ENCODE measurements around the gene SLC16A10. TPM values are rescaled to one million over a fixed set of nuclear protein-coding genes. Genes with fewer than 3 reads are reported as not detected.
"Not testable (repeated sequence)": the region's sequence is repeated elsewhere in the genome, so short reads cannot be mapped to it uniquely, and the experiment has no call there.

The SLC16A10 gene
- total RNA-seq, 3 donors from 2014 or later, result 1.3 to 5.4 (median 1.8) TPM

- Histone ChIP-seq H3K27me3 (no peaks in the 10 kb centered on the region), H3K27ac (no peak overlapping the region), H3K4me1 (no peaks in the 10 kb centered on the region), H3K9me3 (no peaks in the 10 kb centered on the region), H3K36me3 (no peaks in the 10 kb centered on the region), H3K4me3 (no peak overlapping the region)
- TF ChIP-seq, protein P1, sequence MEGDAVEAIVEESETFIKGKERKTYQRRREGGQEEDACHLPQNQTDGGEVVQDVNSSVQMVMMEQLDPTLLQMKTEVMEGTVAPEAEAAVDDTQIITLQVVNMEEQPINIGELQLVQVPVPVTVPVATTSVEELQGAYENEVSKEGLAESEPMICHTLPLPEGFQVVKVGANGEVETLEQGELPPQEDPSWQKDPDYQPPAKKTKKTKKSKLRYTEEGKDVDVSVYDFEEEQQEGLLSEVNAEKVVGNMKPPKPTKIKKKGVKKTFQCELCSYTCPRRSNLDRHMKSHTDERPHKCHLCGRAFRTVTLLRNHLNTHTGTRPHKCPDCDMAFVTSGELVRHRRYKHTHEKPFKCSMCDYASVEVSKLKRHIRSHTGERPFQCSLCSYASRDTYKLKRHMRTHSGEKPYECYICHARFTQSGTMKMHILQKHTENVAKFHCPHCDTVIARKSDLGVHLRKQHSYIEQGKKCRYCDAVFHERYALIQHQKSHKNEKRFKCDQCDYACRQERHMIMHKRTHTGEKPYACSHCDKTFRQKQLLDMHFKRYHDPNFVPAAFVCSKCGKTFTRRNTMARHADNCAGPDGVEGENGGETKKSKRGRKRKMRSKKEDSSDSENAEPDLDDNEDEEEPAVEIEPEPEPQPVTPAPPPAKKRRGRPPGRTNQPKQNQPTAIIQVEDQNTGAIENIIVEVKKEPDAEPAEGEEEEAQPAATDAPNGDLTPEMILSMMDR (IDR thresholded peaks at IDR 0.05), result no peak
- TF ChIP-seq POLR2AphosphoS5 (IDR thresholded peaks at IDR 0.05) (no peak), POLR2A (IDR thresholded peaks at IDR 0.05) (no peak)
- intact Hi-C loops (cut with DNase I; ENCODE audit: low total_unique reads), result no loop called here
- DNase-seq (ENCODE audit: low spot score in 2 of 2), result no peak
Measured at GRCh38 chr6:111254779-111255166, 167.5 kb downstream of the SLC16A10 start.

DNA sequence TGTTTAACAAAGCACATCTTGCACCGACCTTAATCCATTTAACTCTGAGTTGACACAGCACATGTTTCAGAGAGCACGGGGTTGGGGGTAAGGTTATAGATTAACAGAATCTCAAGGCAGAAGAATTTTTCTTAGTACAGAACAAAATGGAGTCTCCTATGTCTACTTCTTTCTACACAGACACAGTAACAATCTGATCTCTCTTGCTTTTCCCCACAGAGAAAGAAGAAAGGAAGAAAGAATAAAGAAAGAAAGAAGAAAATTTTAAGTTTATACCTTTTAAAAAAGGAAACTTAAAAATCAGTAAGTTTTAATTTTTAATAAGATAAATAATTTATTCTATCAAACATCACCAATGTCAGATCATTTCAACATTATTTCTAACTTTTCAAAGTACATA is 168.5 kb downstream of the SLC16A10 start:
- intact Hi-C loops (cut with DNase I; ENCODE audit: low total_unique reads); H3K9me3 ChIP-seq; H3K4me3 ChIP-seq; H3K4me1 ChIP-seq; H3K36me3 ChIP-seq; H3K27ac ChIP-seq; H3K27me3 ChIP-seq; DNase-seq (ENCODE audit: low spot score in 2 of 2): not testable (repeated sequence)

DNA sequence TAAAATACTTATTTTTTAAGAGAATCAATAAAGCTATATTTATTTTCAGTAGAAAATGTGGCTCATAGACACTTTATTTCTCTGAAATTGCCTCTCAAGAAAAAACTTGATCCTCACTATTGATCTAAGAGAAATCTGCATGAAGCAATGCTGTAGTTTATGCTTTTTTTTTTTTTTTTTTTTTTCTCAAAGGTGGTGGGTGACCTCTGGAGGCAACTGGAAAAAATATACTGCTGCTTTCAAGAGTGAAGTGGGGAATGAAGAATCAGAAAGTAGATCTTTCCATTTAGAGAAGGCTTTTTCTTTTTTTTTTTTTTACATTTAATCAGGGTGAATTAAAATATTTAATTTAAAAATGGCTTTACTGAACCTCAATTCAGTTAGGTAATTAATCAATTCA is 169.3 kb downstream of the SLC16A10 start:
- intact Hi-C loops (cut with DNase I; ENCODE audit: low total_unique reads), result no loop called here
- Histone ChIP-seq H3K27me3 (no peaks in the 10 kb centered on the region), H3K27ac (no peak overlapping the region), H3K4me1 (no peaks in the 10 kb centered on the region), H3K36me3 (no peaks in the 10 kb centered on the region), H3K9me3 (no peaks in the 10 kb centered on the region), H3K4me3 (no peak overlapping the region)
- no peak for DNase-seq (ENCODE audit: low spot score in 2 of 2)
- TF ChIP-seq POLR2AphosphoS5 (IDR thresholded peaks at IDR 0.05) (no peak), POLR2A (IDR thresholded peaks at IDR 0.05) (no peak)
- TF ChIP-seq, protein P1 (IDR thresholded peaks at IDR 0.05), result no peak

DNA sequence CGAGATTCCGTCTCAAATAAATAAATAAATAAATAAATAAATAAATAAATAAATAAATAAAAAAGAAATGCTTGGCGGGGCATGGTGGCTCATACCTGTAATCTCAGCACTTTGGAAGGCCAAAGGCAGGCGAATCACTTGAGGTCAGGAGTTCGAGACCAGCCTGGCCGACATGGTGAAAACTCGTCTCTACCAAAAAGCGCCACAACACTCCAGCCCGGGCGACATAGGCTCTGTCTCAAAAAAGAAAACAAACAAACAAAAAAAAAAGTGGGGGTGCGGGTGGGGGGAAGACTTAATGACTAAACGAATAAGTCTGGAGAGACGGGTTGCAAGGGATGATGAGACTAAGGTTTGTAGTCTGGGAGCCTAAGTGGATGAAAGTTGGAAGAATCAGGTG is 170.7 kb downstream of the SLC16A10 start:
- H3K4me3 ChIP-seq, result no peak overlapping the region
- no peak for DNase-seq (ENCODE audit: low spot score in 2 of 2)
- no peaks in the 10 kb centered on the region for H3K9me3 ChIP-seq
- no peaks in the 10 kb centered on the region for H3K36me3 ChIP-seq
- intact Hi-C loops (cut with DNase I; ENCODE audit: low total_unique reads), result no loop called here
- H3K4me1 ChIP-seq, result no peaks in the 10 kb centered on the region
- TF ChIP-seq POLR2A (IDR thresholded peaks at IDR 0.05) (no peak), POLR2AphosphoS5 (IDR thresholded peaks at IDR 0.05) (no peak)
- TF ChIP-seq, protein P1 (IDR thresholded peaks at IDR 0.05), result no peak
- no peaks in the 10 kb centered on the region for H3K27me3 ChIP-seq
- H3K27ac ChIP-seq, result no peak overlapping the region

- H3K4me3 ChIP-seq, result peak overlapping the region; percentile 69 to 80 (median 79)
- no peaks in the 10 kb centered on the region for H3K4me1 ChIP-seq
- no peaks in the 10 kb centered on the region for H3K27me3 ChIP-seq
- intact Hi-C loops (cut with DNase I; ENCODE audit: low total_unique reads), result no loop called here
- TF ChIP-seq, protein P1 (IDR thresholded peaks at IDR 0.05), result no peak
- TF ChIP-seq POLR2AphosphoS5 (IDR thresholded peaks at IDR 0.05), result no peak
- no peak for TF ChIP-seq POLR2A (IDR thresholded peaks at IDR 0.05)
- no peaks in the 10 kb centered on the region for H3K9me3 ChIP-seq
- no peak for DNase-seq (ENCODE audit: low spot score in 2 of 2)
- H3K27ac ChIP-seq, result peak overlapping the region; percentile 90
- no peaks in the 10 kb centered on the region for H3K36me3 ChIP-seq
Measured at GRCh38 chr6:111258615-111259088, 171.3 kb downstream of the SLC16A10 start.

All from breast epithelium (tissue), 4 donors.